ENCODE measurements around the gene ELP4.

DNA sequence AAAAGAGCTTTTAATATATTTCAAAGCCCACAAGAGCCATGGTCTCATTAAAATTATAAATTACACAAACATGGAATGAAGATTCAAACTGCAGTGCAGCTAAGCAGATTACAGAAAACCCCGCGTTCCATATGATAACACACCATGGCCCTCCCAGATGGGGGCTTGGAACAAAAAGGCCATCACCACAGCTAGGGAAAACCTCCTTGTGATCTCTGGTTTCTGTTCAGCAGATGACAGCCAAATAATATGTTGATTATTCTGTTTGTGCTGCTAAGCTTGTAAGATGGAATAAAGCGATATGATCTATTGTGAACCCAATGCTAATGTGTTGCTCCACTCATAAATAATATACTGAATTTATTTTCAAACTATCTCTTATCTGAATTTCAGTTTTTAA, 28.6 kb upstream of the ELP4 start:
- TF ChIP-seq, protein P1, sequence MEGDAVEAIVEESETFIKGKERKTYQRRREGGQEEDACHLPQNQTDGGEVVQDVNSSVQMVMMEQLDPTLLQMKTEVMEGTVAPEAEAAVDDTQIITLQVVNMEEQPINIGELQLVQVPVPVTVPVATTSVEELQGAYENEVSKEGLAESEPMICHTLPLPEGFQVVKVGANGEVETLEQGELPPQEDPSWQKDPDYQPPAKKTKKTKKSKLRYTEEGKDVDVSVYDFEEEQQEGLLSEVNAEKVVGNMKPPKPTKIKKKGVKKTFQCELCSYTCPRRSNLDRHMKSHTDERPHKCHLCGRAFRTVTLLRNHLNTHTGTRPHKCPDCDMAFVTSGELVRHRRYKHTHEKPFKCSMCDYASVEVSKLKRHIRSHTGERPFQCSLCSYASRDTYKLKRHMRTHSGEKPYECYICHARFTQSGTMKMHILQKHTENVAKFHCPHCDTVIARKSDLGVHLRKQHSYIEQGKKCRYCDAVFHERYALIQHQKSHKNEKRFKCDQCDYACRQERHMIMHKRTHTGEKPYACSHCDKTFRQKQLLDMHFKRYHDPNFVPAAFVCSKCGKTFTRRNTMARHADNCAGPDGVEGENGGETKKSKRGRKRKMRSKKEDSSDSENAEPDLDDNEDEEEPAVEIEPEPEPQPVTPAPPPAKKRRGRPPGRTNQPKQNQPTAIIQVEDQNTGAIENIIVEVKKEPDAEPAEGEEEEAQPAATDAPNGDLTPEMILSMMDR (conservative IDR thresholded peaks at IDR 0.05), result no peak
- TF ChIP-seq ZFX (IDR thresholded peaks at IDR 0.05), result no peak
